ENCODE measurements around the gene SLC22A31.
"Not testable (repeated sequence)": the region's sequence is repeated elsewhere in the genome, so short reads cannot be mapped to it uniquely, and the experiment has no call there.

Gene SLC22A31

DNA sequence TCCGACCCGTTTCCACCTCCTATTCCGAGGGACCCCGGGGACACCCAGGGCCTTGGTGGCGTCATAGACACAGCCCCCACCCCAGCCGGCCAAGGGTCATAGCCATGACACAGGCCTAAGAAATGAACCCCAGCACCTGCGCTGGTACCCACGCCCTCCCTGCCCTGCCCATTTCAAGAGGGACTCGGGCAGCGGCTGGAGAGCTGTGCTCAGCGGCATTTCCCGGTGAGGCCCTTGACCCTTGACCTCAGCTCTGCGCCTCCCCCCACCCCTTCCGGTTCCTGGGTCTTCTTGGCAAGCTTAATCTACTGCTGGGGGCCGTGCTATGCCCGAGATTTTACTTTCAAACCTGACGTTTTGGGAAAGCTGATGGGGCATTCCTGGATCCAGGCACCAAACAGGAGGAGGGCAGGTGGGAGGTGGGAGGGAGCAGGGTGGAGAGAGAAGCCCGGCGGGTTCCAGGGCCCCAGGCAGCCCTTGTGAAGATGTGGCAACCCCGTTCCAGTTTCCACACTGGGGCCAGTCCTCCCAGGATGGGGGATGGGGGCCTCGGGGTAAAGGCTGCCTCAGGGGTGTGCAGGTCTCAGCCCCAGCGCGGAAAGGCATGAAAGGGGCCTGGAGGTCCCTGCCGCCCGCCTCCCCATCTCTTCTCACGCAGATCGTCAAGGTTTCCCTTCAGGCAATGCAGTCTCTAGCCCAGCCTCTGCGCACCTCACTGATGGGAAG lies at the start of gene SLC22A31:
TSS of gene SLC22A31 (minus strand) at position 414 of the 726 bp plus-strand sequence. CDS start at position 378, 36 bp downstream.
- H3K9ac ChIP-seq (ENCODE audit: low read depth in 1 of 2, low read length in 2 of 2), result no peak within 1 kb of the TSS
- peaks cover 0 to 3% of the 10 kb centered on the region in 2 donors for H3K4me1 ChIP-seq (ENCODE audit: control insufficient read depth in 2 of 2, insufficient read depth in 2 of 2, low read length in 2 of 2)
- no peak within 1 kb of the TSS for H3K27ac ChIP-seq (ENCODE audit: low read depth in 2 of 2, low read length in 2 of 2)
- H3K27me3 ChIP-seq (ENCODE audit: control insufficient read depth in 2 of 2, insufficient read depth in 2 of 2, low read length in 2 of 2), result peaks cover 17 to 37% of the 10 kb centered on the region in 2 donors
- H3K36me3 ChIP-seq (ENCODE audit: control insufficient read depth in 2 of 2, insufficient read depth in 2 of 2, low read length in 2 of 2), result no peaks in the 10 kb centered on the region
- H3K4me3 ChIP-seq (ENCODE audit: low read length in 2 of 2), result peak within 1 kb of the TSS in 1 of 2 donors; percentile 16
- H3K9me3 ChIP-seq (ENCODE audit: control insufficient read depth in 2 of 2, low read length in 2 of 2), result no peaks in the 10 kb centered on the region

DNA sequence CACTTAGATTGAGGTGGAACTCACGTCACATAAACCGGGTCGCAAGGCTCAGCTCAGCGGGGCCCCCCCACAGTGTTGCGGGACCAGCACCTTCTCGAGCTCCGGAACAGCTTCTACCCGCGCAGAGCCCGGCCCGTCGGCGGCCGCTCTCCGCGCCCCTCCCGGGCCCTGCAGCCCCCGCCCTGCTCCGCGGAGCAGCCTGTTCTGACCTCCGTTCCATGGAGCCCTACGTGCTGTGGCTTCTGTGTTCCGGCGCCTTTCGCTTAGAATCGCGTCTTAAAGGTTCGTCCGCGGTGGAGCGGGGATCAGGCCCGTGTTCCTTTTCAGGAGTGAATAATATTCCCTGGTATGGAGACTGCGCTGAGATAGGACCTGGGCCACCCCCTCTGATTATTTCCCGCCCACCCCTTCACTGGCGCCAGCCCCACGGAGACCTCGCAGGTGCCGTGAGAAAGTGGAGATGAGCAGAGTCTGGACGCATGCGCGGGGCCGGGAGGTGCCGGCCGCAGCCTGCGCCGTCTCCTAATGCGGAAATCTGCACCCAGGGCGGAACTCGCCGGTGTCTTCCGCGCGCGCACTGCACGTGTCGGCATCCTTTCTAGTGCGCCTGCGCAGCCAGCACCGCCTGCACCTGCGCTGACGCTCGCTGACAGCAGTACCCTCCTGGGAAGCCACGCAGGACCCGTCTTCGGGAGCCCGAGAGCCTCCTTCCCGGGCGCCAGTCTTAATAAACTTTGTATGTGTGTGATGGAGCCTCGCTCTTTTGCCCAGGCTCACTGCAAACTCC lies 48.1 kb upstream of the SLC22A31 start:
- Histone ChIP-seq H3K9me3 (ENCODE audit: control insufficient read depth in 2 of 2, low read length in 2 of 2) (no peaks in the 10 kb centered on the region), H3K27ac (ENCODE audit: low read depth in 2 of 2, low read length in 2 of 2) (no peak overlapping the region), H3K9ac (ENCODE audit: low read depth in 1 of 2, low read length in 2 of 2) (no peak overlapping the region), H3K36me3 (ENCODE audit: control insufficient read depth in 2 of 2, insufficient read depth in 2 of 2, low read length in 2 of 2) (no peaks in the 10 kb centered on the region), H3K27me3 (ENCODE audit: control insufficient read depth in 2 of 2, insufficient read depth in 2 of 2, low read length in 2 of 2) (no peaks in the 10 kb centered on the region), H3K4me1 (ENCODE audit: control insufficient read depth in 2 of 2, insufficient read depth in 2 of 2, low read length in 2 of 2) (peaks cover 4 to 5% of the 10 kb centered on the region in 2 donors), H3K4me3 (ENCODE audit: low read length in 2 of 2) (no peak overlapping the region)

DNA sequence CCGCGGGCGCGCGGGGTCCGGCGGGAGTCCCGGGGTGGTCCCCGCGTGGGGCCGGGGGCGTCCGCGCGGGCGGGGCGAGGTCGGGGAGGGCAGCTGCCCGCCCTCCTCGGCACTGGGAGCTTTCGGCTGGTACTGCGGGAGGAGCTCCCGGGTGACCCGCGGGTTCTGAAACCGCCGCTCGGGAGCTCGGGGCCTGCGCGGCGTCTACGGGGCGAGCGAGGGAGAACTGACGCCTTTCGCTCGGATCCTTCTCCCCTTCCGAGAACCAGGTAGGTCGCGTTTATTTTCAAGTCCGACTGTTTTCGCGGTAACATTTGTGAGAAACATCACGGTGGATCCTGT lies 47.4 kb upstream of the SLC22A31 start:
- H3K4me3 ChIP-seq (ENCODE audit: low read length in 2 of 2); H3K27me3 ChIP-seq (ENCODE audit: control insufficient read depth in 2 of 2, insufficient read depth in 2 of 2, low read length in 2 of 2); H3K4me1 ChIP-seq (ENCODE audit: control insufficient read depth in 2 of 2, insufficient read depth in 2 of 2, low read length in 2 of 2); H3K9ac ChIP-seq (ENCODE audit: low read depth in 1 of 2, low read length in 2 of 2); H3K9me3 ChIP-seq (ENCODE audit: control insufficient read depth in 2 of 2, low read length in 2 of 2); H3K27ac ChIP-seq (ENCODE audit: low read depth in 2 of 2, low read length in 2 of 2); H3K36me3 ChIP-seq (ENCODE audit: control insufficient read depth in 2 of 2, insufficient read depth in 2 of 2, low read length in 2 of 2): not testable (repeated sequence)

DNA sequence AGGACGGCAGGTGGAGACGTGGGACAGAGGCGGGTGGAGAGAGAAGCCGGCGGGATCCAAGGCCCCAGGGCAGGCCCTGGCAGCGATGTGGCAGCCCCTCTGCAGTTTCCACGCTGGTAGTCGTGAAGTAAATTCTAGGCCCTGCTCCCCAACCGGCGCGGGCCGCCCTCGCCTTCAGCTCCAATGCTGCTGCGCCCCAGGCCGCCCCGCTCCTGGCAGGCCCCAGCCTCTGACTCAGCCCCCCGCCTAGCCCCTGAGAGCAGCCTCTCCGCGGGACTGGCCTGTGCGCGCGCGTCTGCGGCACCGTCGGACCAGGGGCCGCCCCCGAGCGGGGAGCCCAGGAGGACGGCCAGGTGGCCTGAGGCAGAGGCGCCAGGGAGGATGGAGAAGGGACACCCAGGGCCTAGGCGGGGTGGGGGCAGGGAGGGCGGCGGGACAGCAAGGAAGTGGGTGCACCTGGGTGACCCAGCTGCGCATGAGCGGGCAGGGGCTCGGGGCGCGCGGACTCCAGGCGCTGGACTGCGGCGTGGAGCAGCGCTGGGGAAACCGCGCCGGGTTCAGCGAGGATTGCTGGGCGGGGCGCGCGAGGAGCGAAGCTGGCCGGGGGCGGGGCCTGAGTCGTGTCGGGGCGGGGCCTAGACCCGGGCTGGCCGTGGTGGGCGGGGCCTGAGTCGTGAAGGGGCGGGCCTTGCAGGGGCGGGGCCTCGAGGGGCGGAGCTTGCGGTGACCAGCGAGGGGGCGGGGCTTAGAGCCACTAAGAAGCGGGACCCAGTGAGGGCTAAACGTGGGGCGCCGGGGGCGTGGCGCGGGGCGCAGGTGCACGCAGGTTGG lies 46.8 kb upstream of the SLC22A31 start:
- no peaks in the 10 kb centered on the region for H3K36me3 ChIP-seq (ENCODE audit: control insufficient read depth in 2 of 2, insufficient read depth in 2 of 2, low read length in 2 of 2)
- peaks cover 4 to 5% of the 10 kb centered on the region in 2 donors for H3K4me1 ChIP-seq (ENCODE audit: control insufficient read depth in 2 of 2, insufficient read depth in 2 of 2, low read length in 2 of 2)
- peak overlapping the region in 1 of 2 donors; percentile 32 for H3K9ac ChIP-seq (ENCODE audit: low read depth in 1 of 2, low read length in 2 of 2)
- no peak overlapping the region for H3K27ac ChIP-seq (ENCODE audit: low read depth in 2 of 2, low read length in 2 of 2)
- H3K9me3 ChIP-seq (ENCODE audit: control insufficient read depth in 2 of 2, low read length in 2 of 2), result no peaks in the 10 kb centered on the region
- no peaks in the 10 kb centered on the region for H3K27me3 ChIP-seq (ENCODE audit: control insufficient read depth in 2 of 2, insufficient read depth in 2 of 2, low read length in 2 of 2)
- H3K4me3 ChIP-seq (ENCODE audit: low read length in 2 of 2), result peak overlapping the region in 1 of 2 donors; percentile 35

DNA sequence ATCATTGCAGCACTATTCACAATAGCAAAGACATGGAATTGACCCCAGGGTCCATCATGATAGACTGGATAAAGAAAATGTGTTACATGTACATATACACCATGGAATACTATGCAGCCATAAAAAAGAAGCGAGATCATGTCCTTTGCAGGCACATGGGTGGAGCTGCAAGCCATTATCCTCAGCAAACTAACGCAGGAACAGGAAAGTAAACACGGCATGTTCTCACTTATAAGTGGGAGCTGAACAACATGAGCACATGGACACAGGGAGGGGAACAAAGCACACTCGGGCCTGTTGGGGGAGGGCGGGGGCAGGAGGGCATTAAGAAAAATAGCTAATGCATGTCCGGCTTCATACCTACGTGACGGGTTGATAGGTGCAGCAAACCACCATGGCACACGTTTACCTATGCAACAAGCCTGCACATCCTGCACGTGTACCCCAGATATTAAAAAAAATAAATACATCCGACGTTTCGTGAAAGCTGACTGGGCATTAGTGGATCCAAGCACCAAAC lies 46.1 kb upstream of the SLC22A31 start:
- Histone ChIP-seq H3K36me3 (ENCODE audit: control insufficient read depth in 2 of 2, insufficient read depth in 2 of 2, low read length in 2 of 2) (no peaks in the 10 kb centered on the region), H3K4me3 (ENCODE audit: low read length in 2 of 2) (peak overlapping the region in 1 of 2 donors; percentile 35), H3K9ac (ENCODE audit: low read depth in 1 of 2, low read length in 2 of 2) (peak overlapping the region in 1 of 2 donors; percentile 32), H3K9me3 (ENCODE audit: control insufficient read depth in 2 of 2, low read length in 2 of 2) (no peaks in the 10 kb centered on the region), H3K27me3 (ENCODE audit: control insufficient read depth in 2 of 2, insufficient read depth in 2 of 2, low read length in 2 of 2) (no peaks in the 10 kb centered on the region), H3K27ac (ENCODE audit: low read depth in 2 of 2, low read length in 2 of 2) (no peak overlapping the region), H3K4me1 (ENCODE audit: control insufficient read depth in 2 of 2, insufficient read depth in 2 of 2, low read length in 2 of 2) (peaks cover 8 to 9% of the 10 kb centered on the region in 2 donors)

DNA sequence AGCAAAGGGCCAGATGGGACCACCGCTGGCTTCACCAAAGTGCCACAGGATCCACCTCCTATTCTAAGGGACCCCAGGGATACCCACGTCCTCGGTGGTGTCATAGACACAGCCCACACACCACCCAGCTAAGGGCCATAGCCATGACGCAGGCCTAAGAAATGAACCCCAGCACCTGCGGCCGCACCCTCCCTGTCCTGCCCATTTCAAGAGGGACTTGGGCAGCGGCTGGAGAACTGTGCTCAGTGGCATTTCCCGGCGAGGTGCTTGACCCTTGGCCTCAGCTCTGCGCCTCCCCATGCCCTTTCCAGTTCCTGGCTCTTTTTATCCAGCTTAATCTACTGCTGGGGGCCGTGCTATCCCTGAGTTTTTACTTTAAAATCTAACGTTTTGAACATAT lies 44.4 kb upstream of the SLC22A31 start:
- H3K4me1 ChIP-seq (ENCODE audit: control insufficient read depth in 2 of 2, insufficient read depth in 2 of 2, low read length in 2 of 2), result peaks cover 9% of the 10 kb centered on the region in 2 donors
- no peak overlapping the region for H3K27ac ChIP-seq (ENCODE audit: low read depth in 2 of 2, low read length in 2 of 2)
- H3K9ac ChIP-seq (ENCODE audit: low read depth in 1 of 2, low read length in 2 of 2), result no peak overlapping the region

DNA sequence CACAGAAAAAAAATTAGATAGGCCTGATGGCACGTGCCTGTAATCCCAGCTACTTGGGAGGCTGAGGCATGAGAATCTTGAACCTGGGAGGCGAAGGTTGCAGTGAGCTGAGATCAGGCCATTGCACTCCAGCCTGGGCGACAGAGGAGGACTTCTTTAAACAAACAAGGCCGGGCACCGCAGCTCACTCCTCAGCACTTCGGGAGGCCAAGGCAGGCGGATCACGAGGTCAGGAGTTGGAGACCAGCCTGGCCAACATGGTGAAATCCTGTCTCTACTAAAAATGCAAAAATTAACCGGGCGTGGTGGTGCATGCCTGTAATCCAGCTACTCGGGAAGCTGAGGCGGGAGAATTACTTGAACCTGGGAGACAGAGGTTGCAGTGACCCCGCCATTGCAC lies 43.9 kb upstream of the SLC22A31 start:
- not testable (repeated sequence) for H3K9ac ChIP-seq (ENCODE audit: low read depth in 1 of 2, low read length in 2 of 2); H3K27ac ChIP-seq (ENCODE audit: low read depth in 2 of 2, low read length in 2 of 2)

More for the DNA sequence above, 44.4 kb upstream of the SLC22A31 start:
- no peaks in the 10 kb centered on the region for H3K9me3 ChIP-seq (ENCODE audit: control insufficient read depth in 2 of 2, low read length in 2 of 2)
- H3K27me3 ChIP-seq (ENCODE audit: control insufficient read depth in 2 of 2, insufficient read depth in 2 of 2, low read length in 2 of 2), result no peaks in the 10 kb centered on the region
- H3K36me3 ChIP-seq (ENCODE audit: control insufficient read depth in 2 of 2, insufficient read depth in 2 of 2, low read length in 2 of 2), result no peaks in the 10 kb centered on the region
- no peak overlapping the region for H3K4me3 ChIP-seq (ENCODE audit: low read length in 2 of 2)

DNA sequence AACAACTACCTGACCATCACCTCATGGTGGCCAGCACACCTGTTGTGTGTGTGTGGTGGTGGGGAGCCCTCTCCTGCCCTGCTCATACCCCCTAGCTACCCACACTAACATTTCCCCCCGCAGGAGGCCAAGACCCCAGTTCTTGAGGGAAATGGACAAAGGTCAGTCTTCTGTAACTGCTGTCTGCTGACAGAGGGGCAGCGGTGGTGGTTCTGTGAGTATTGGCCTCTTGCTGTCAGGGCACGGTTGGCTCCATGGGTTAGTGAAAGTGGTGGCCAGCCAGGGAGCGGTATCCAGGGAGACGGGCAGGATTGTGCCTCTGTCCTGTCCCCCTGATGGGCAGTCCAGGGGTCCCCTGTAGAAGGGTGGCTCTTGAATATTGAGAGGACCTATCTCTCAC lies 43.3 kb upstream of the SLC22A31 start:
- no peaks in the 10 kb centered on the region for H3K36me3 ChIP-seq (ENCODE audit: control insufficient read depth in 2 of 2, insufficient read depth in 2 of 2, low read length in 2 of 2)

More for the DNA sequence above, 43.9 kb upstream of the SLC22A31 start:
- not testable (repeated sequence) for H3K36me3 ChIP-seq (ENCODE audit: control insufficient read depth in 2 of 2, insufficient read depth in 2 of 2, low read length in 2 of 2); H3K9me3 ChIP-seq (ENCODE audit: control insufficient read depth in 2 of 2, low read length in 2 of 2); H3K4me3 ChIP-seq (ENCODE audit: low read length in 2 of 2); H3K4me1 ChIP-seq (ENCODE audit: control insufficient read depth in 2 of 2, insufficient read depth in 2 of 2, low read length in 2 of 2); H3K27me3 ChIP-seq (ENCODE audit: control insufficient read depth in 2 of 2, insufficient read depth in 2 of 2, low read length in 2 of 2)

DNA sequence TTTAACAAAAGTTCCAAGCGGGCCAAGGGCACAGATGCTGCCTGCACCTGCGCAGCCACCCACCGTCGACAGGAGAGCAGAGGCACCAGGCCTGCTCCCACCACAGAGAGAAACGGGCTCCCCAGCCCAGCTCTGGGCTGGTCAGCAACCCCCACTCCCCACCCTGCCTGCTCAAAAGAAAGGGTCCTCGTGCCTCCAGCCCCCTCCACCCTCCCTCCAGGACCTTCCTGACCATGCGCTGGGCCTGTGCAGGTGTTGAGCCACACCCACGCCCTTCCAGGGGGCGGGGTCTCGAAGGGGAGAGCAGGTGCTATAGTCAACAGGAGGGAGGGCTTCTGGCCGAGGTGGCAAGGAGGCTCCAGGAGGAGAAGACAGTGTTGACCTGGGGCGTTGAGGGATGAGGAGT lies 42.5 kb upstream of the SLC22A31 start:
- H3K9me3 ChIP-seq (ENCODE audit: control insufficient read depth in 2 of 2, low read length in 2 of 2), result no peaks in the 10 kb centered on the region

More for the DNA sequence above, 43.3 kb upstream of the SLC22A31 start:
- H3K4me1 ChIP-seq (ENCODE audit: control insufficient read depth in 2 of 2, insufficient read depth in 2 of 2, low read length in 2 of 2), result peaks cover 9% of the 10 kb centered on the region in 2 donors
- H3K9ac ChIP-seq (ENCODE audit: low read depth in 1 of 2, low read length in 2 of 2), result no peak overlapping the region
- H3K27ac ChIP-seq (ENCODE audit: low read depth in 2 of 2, low read length in 2 of 2), result no peak overlapping the region
- H3K9me3 ChIP-seq (ENCODE audit: control insufficient read depth in 2 of 2, low read length in 2 of 2), result no peaks in the 10 kb centered on the region
- no peak overlapping the region for H3K4me3 ChIP-seq (ENCODE audit: low read length in 2 of 2)
- no peaks in the 10 kb centered on the region for H3K27me3 ChIP-seq (ENCODE audit: control insufficient read depth in 2 of 2, insufficient read depth in 2 of 2, low read length in 2 of 2)

More for the DNA sequence above, 42.5 kb upstream of the SLC22A31 start:
- H3K27me3 ChIP-seq (ENCODE audit: control insufficient read depth in 2 of 2, insufficient read depth in 2 of 2, low read length in 2 of 2), result no peaks in the 10 kb centered on the region
- H3K4me3 ChIP-seq (ENCODE audit: low read length in 2 of 2), result no peak overlapping the region
- no peaks in the 10 kb centered on the region for H3K36me3 ChIP-seq (ENCODE audit: control insufficient read depth in 2 of 2, insufficient read depth in 2 of 2, low read length in 2 of 2)
- no peak overlapping the region for H3K9ac ChIP-seq (ENCODE audit: low read depth in 1 of 2, low read length in 2 of 2)
- H3K27ac ChIP-seq (ENCODE audit: low read depth in 2 of 2, low read length in 2 of 2), result no peak overlapping the region
- H3K4me1 ChIP-seq (ENCODE audit: control insufficient read depth in 2 of 2, insufficient read depth in 2 of 2, low read length in 2 of 2), result peaks cover 9% of the 10 kb centered on the region in 2 donors

All from mucosa of rectum (tissue), 2 donors.